Activated CD4-positive, alpha-beta memory T cell treated with anti-CD3 and anti-CD28 coated beads, Interleukin-2, amount 10 ng/mL, durations not matched to agents 7 days and 5 days (primary cell): Measurements from ENCODE around the gene PDIK1L. TPM values are rescaled to one million over a fixed set of nuclear protein-coding genes. Genes with fewer than 3 reads are reported as not detected.
"Not testable (repeated sequence)": the region's sequence is repeated elsewhere in the genome, so short reads cannot be mapped to it uniquely, and the experiment has no call there.

Experiments
- CTCF ChIA-PET: fragments of 350-600 bp; sonication (Branson Sonifier 250); formaldehyde crosslinking; loops from one replicate; lab custom pipeline; 2021; ENCODE audit warnings: antibody characterized with exemption, inconsistent platforms; lab: Charles Lee
- POLR2A ChIA-PET: fragments of 350-600 bp; sonication (Branson Sonifier 250); formaldehyde crosslinking; loops from one replicate; lab custom pipeline; 2021; ENCODE audit warnings: antibody characterized with exemption; lab: Charles Lee
- DNase-seq: peaks from one replicate; pipeline ENCODE4 v3.0.0-alpha.2; 2020
- H3K27ac Mint-ChIP-seq: one replicate; pipeline ENCODE4 v1.8.0; 2021; ENCODE audit warnings: mild to moderate bottlenecking, mixed read lengths
- H3K27me3 Mint-ChIP-seq: one replicate; pipeline ENCODE4 v1.8.0; 2021; ENCODE audit warnings: mixed read lengths
- H3K36me3 Mint-ChIP-seq: one replicate; pipeline ENCODE4 v1.8.0; 2021; ENCODE audit warnings: low read depth, mixed read lengths
- H3K4me1 Mint-ChIP-seq: one replicate; pipeline ENCODE4 v1.8.0; 2021; ENCODE audit warnings: mixed read lengths
- H3K4me3 Mint-ChIP-seq: one replicate; pipeline ENCODE4 v1.8.0; 2021; ENCODE audit warnings: mild to moderate bottlenecking, mixed read lengths
- H3K9me3 Mint-ChIP-seq: one replicate; pipeline ENCODE4 v1.8.0; 2021; ENCODE audit warnings: mixed read lengths
- total RNA-seq, 2 experiments: library from RNA; stranded (reverse); gene quantifications; one replicate each; pipeline ENCODE4 v1.2.3, GENCODE V29; 2021

PDIK1L gene
- total RNA-seq, 2 experiments from 2014 or later = 21.3 to 22.7 TPM

GRCh38 chr1:26078286-26079177 is 33.1 kb upstream of the PDIK1L start:
- Mint-ChIP-seq H3K27me3 (peaks cover 26% of the 10 kb centered on the region), H3K4me3 (no peak overlapping the region), H3K4me1 (peaks cover 15% of the 10 kb centered on the region), H3K27ac (no peak overlapping the region), H3K36me3 (no peaks in the 10 kb centered on the region), H3K9me3 (no peaks in the 10 kb centered on the region)
- POLR2A ChIA-PET = no interaction called here
- CTCF ChIA-PET = interaction anchor here (0.7 kb wide), 1 partner anchor 81 kb away, joined by 3 read pairs; the partner anchor contains the start of gene PAFAH2
- DNase-seq = no peak

- Mint-ChIP-seq H3K4me3 (no peak overlapping the region), H3K9me3 (no peaks in the 10 kb centered on the region), H3K4me1 (peaks cover 15% of the 10 kb centered on the region), H3K36me3 (no peaks in the 10 kb centered on the region), H3K27me3 (peaks cover 31% of the 10 kb centered on the region), H3K27ac (no peak overlapping the region)
- ChIA-PET POLR2A (no interaction called here), CTCF (interaction anchor here (0.7 to 1.8 kb wide), 2 partner anchors 66 to 84 kb away, joined by 3 to 8 read pairs; no protein-coding TSS in a partner anchor)
- no peak for DNase-seq
These were observed 32.5 kb upstream of the PDIK1L start for GRCh38 chr1:26079178-26079563.

GRCh38 chr1:26079960-26080814 is 31.4 kb upstream of the PDIK1L start:
- DNase-seq = no peak
- Mint-ChIP-seq H3K4me3 (no peak overlapping the region), H3K36me3 (no peaks in the 10 kb centered on the region), H3K4me1 (peaks cover 14% of the 10 kb centered on the region), H3K9me3 (no peaks in the 10 kb centered on the region), H3K27ac (no peak overlapping the region), H3K27me3 (peaks cover 36% of the 10 kb centered on the region)
- POLR2A ChIA-PET = no interaction called here
- CTCF ChIA-PET = interaction anchor here (0.7 to 1.8 kb wide), 2 partner anchors 65 to 83 kb away, joined by 3 to 8 read pairs; no protein-coding TSS in a partner anchor

DNA sequence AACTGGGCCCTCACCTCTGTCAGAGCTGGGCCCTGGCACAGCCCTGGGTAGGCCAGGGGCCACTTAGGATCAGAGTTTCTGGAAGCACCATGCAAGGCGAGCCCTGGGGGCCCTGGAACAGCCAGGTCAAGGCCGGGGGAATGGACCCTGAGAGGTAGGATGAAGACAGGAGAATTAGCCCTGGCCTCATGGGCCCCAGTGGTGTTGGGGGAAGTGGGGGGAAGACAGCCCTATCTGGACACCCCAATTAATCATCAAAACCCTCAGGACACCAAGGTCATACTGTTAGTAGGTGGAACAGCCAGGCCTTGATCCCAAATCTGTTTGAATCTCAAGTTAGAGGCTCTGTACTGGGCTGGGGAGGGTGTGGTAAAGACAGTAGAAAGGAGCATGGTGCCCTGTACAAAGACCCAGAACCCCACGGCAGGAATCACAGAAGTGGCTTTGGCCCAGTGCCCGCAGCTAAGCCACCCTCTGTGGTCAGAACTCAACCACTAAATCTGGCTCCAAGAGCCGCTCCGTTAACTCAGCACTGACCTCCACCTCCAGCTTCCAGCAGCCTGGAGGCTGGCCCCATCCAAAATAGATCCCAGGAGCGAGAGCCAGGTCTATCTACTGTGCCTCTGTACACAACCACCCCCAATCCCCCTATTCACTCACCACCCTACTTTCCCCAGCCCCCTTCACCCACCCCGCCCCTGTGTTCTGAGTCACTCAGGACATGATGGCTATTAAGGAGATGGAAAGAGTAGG is 30.2 kb upstream of the PDIK1L start:
- H3K36me3 Mint-ChIP-seq = no peaks in the 10 kb centered on the region
- no peak overlapping the region for H3K4me3 Mint-ChIP-seq
- POLR2A ChIA-PET = no interaction called here
- no peaks in the 10 kb centered on the region for H3K9me3 Mint-ChIP-seq
- peaks cover 2% of the 10 kb centered on the region for H3K4me1 Mint-ChIP-seq
- peaks cover 38% of the 10 kb centered on the region for H3K27me3 Mint-ChIP-seq
- H3K27ac Mint-ChIP-seq = no peak overlapping the region
- no peak for DNase-seq
- CTCF ChIA-PET = interaction anchor here (1.4 to 1.8 kb wide), 2 partner anchors 46 to 63 kb away, joined by 3 to 8 read pairs; no protein-coding TSS in a partner anchor

GRCh38 chr1:26082020-26082350 is 29.6 kb upstream of the PDIK1L start:
- no peaks in the 10 kb centered on the region for H3K36me3 Mint-ChIP-seq
- H3K27ac Mint-ChIP-seq = no peak overlapping the region
- peaks cover 39% of the 10 kb centered on the region for H3K27me3 Mint-ChIP-seq
- H3K9me3 Mint-ChIP-seq = no peaks in the 10 kb centered on the region
- ChIA-PET POLR2A (no interaction called here), CTCF (interaction anchor here (1.4 kb wide), 1 partner anchor 47 kb away, joined by 3 read pairs; no protein-coding TSS in a partner anchor)
- H3K4me1 Mint-ChIP-seq = no peaks in the 10 kb centered on the region
- H3K4me3 Mint-ChIP-seq = no peak overlapping the region
- no peak for DNase-seq

DNA sequence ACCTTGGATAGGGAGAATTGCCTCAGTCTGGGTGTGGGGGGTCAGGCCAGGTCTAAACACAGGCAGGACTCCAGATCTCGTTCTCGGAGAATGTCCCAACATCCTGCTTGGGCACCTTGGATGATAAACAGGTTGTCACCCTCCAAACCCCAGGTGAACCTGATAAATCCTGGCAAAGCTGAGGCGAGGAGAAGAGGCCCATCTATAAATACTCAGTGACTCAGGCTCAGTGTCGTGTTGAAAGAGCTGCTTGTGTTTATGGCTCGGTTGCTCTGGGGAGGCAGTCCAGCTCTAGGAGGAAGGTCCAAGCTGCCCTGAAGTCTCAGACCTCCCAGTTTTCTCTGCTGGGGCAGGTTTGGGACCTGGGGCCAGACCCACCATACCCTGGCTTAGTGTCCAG is 28.4 kb upstream of the PDIK1L start:
- peaks cover 32% of the 10 kb centered on the region for H3K27me3 Mint-ChIP-seq
- H3K9me3 Mint-ChIP-seq = no peaks in the 10 kb centered on the region
- DNase-seq = no peak
- no peak overlapping the region for H3K4me3 Mint-ChIP-seq
- CTCF ChIA-PET = interaction anchor here (0.7 to 4.7 kb wide), 2 partner anchors 19 to 25 kb away, joined by 3 to 22 read pairs; no protein-coding TSS in a partner anchor
- H3K4me1 Mint-ChIP-seq = no peaks in the 10 kb centered on the region
- H3K27ac Mint-ChIP-seq = no peak overlapping the region
- POLR2A ChIA-PET = no interaction called here
- H3K36me3 Mint-ChIP-seq = no peaks in the 10 kb centered on the region

DNA sequence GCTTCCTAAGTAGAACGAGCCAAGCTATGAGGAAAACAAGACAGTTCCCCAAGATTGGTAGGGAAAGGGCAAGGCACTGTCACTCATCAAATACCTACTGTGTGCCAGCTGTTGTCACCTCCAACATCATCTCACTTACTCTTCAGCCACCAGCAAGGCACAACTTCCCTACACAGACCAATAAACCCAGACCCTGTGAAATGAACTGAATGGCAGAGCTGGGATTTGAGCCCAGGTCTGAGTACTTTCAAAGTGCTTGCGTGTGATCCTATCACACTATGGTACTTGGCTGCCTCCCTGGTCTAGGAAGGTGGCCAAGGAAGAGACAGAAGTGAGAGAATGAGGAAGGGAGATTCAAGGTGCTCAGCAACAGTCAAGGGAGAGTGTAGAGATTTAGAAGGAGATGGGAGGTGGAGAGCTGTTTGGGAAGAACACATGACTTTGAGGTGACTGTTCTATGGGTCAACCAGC is 27.5 kb upstream of the PDIK1L start:
- no peaks in the 10 kb centered on the region for H3K4me1 Mint-ChIP-seq
- peaks cover 28% of the 10 kb centered on the region for H3K27me3 Mint-ChIP-seq
- H3K4me3 Mint-ChIP-seq = no peak overlapping the region
- H3K27ac Mint-ChIP-seq = no peak overlapping the region
- ChIA-PET POLR2A (no interaction called here), CTCF (interaction anchor here (0.7 to 4.7 kb wide), 3 partner anchors 18 to 86 kb away, joined by 3 to 22 read pairs (median 3); partner anchors contain the start of gene ZNF593)
- H3K9me3 Mint-ChIP-seq = no peaks in the 10 kb centered on the region
- no peak for DNase-seq
- H3K36me3 Mint-ChIP-seq = no peaks in the 10 kb centered on the region

- CTCF ChIA-PET = interaction anchor here (1.2 to 4.7 kb wide), 2 partner anchors 18 to 85 kb away, joined by 3 to 22 read pairs; partner anchors contain the start of gene ZNF593
- POLR2A ChIA-PET = no interaction called here
- no peaks in the 10 kb centered on the region for H3K4me1 Mint-ChIP-seq
These were observed 26.8 kb upstream of the PDIK1L start for GRCh38 chr1:26084844-26085243.

DNA sequence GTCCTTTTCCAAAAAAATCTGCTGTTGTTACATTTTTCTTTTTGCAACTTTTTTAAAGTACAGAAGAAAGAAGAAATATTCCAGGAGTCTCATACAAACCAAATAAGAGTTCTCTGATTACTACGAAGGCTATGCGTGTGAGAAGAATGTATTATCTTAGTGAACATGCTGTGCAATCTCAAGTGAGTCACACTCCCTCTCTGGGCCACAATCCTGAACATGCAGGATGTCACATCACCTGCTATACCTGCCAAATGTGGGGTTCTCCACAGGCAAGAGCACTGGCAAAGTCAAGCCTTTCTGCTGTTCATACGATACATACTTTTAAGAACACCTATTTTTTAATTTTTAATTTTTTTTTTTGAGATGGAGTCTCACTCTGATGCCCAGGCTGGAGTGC is 22.5 kb upstream of the PDIK1L start:
- H3K36me3 Mint-ChIP-seq = no peaks in the 10 kb centered on the region
- no peak overlapping the region for H3K27ac Mint-ChIP-seq
- POLR2A ChIA-PET = no interaction called here
- no peak overlapping the region for H3K4me3 Mint-ChIP-seq
- no peak for DNase-seq
- CTCF ChIA-PET = no interaction called here
- H3K4me1 Mint-ChIP-seq = no peaks in the 10 kb centered on the region
- no peaks in the 10 kb centered on the region for H3K9me3 Mint-ChIP-seq
- peaks cover 55% of the 10 kb centered on the region for H3K27me3 Mint-ChIP-seq

More at GRCh38 chr1:26084844-26085243, 26.8 kb upstream of the PDIK1L start:
- H3K4me3 Mint-ChIP-seq = no peak overlapping the region
- peaks cover 30% of the 10 kb centered on the region for H3K27me3 Mint-ChIP-seq
- H3K27ac Mint-ChIP-seq = no peak overlapping the region
- no peaks in the 10 kb centered on the region for H3K36me3 Mint-ChIP-seq
- no peaks in the 10 kb centered on the region for H3K9me3 Mint-ChIP-seq
- no peak for DNase-seq

GRCh38 chr1:26090893-26091292 is 20.7 kb upstream of the PDIK1L start:
- Mint-ChIP-seq H3K4me1 (no peaks in the 10 kb centered on the region), H3K36me3 (no peaks in the 10 kb centered on the region), H3K9me3 (no peaks in the 10 kb centered on the region), H3K27me3 (peaks cover 48% of the 10 kb centered on the region), H3K4me3 (no peak overlapping the region), H3K27ac (no peak overlapping the region)
- CTCF ChIA-PET = interaction anchor here (1.2 kb wide), 1 partner anchor 143 kb away, joined by 4 read pairs; the partner anchor contains the start of gene CEP85
- POLR2A ChIA-PET = no interaction called here
- no peak for DNase-seq

- no peak overlapping the region for H3K4me3 Mint-ChIP-seq
- H3K36me3 Mint-ChIP-seq = no peaks in the 10 kb centered on the region
- ChIA-PET CTCF (interaction anchor here (1.2 kb wide), 1 partner anchor 325 kb away, joined by 3 read pairs; no protein-coding TSS in a partner anchor), POLR2A (no interaction called here)
- no peaks in the 10 kb centered on the region for H3K9me3 Mint-ChIP-seq
- peaks cover 7% of the 10 kb centered on the region for H3K4me1 Mint-ChIP-seq
- no peak overlapping the region for H3K27ac Mint-ChIP-seq
- no peak for DNase-seq
- H3K27me3 Mint-ChIP-seq = peaks cover 50% of the 10 kb centered on the region
These were observed 19.2 kb upstream of the PDIK1L start for GRCh38 chr1:26092422-26092821.

DNA sequence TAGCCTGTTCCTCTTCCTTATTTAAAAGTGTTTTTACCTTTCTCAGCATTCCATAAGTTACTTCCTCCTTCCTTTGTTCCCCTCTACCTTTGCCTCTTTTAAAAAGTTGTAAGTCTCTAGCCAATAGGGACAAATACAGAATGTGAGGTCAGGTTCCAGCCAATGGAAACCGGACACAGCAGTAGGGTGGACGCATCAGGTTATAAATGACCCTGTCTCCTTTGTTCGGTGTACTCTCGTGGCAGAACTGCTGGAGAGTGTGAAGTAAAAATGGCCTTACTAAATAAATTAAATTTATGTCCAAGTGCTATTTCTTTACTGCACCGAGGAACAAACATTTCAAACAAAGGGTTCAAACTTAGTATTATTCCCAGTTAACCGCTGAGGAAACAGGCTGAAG is 18.1 kb upstream of the PDIK1L start:
- H3K27ac Mint-ChIP-seq, DNase-seq, H3K9me3 Mint-ChIP-seq, H3K36me3 Mint-ChIP-seq, H3K4me3 Mint-ChIP-seq, CTCF ChIA-PET, POLR2A ChIA-PET: not testable (repeated sequence)
- peaks cover 50% of the 10 kb centered on the region for H3K27me3 Mint-ChIP-seq
- peaks cover 17% of the 10 kb centered on the region for H3K4me1 Mint-ChIP-seq
